GM19351 (cell line): ENCODE data around the gene SPATA16.
"Not testable (repeated sequence)": the region's sequence is repeated elsewhere in the genome, so short reads cannot be mapped to it uniquely, and the experiment has no call there.

Experiments used
- ATAC-seq: cut with Tn5 transposase; IDR thresholded peaks from one replicate; pipeline ENCODE4 v1.9.1; 2021; ENCODE audit warnings: mild to moderate bottlenecking, moderate library complexity; ENCODE audit not compliant: unreplicated experiment

Gene SPATA16

GRCh38 chr3:173140986-173141385 lies at the start of gene SPATA16:
TSS of gene SPATA16 (minus strand) at chr3:173141235. CDS start at chr3:173117731, 23,504 bp downstream.
- ATAC-seq: no peak

GRCh38 chr3:173183022-173183421 lies 42.0 kb upstream of the SPATA16 start:
- ATAC-seq: not testable (repeated sequence)

GRCh38 chr3:173173652-173174051 lies 32.6 kb upstream of the SPATA16 start:
- ATAC-seq: no peak

GRCh38 chr3:173159139-173159538 lies 18.1 kb upstream of the SPATA16 start:
- not testable (repeated sequence) for ATAC-seq

- not testable (repeated sequence) for ATAC-seq
These were observed 15.5 kb upstream of the SPATA16 start for GRCh38 chr3:173156533-173156932.

GRCh38 chr3:173153631-173154030 lies 12.6 kb upstream of the SPATA16 start:
- ATAC-seq: no peak

- ATAC-seq: no peak
These were observed 1.6 kb downstream of the SPATA16 start for GRCh38 chr3:173139420-173139819.

- no peak for ATAC-seq
These were observed 3.0 kb downstream of the SPATA16 start for GRCh38 chr3:173138026-173138425.

GRCh38 chr3:173135059-173135458 lies 6.0 kb downstream of the SPATA16 start:
- no peak for ATAC-seq

GRCh38 chr3:173128633-173129032 lies 12.4 kb downstream of the SPATA16 start:
- ATAC-seq: no peak

- ATAC-seq: no peak
These were observed 29.7 kb downstream of the SPATA16 start for GRCh38 chr3:173111321-173111720.

- no peak for ATAC-seq
These were observed 31.9 kb downstream of the SPATA16 start for GRCh38 chr3:173109143-173109542.

GRCh38 chr3:173103469-173103868 lies 37.6 kb downstream of the SPATA16 start:
- ATAC-seq: no peak

GRCh38 chr3:173098959-173099358 lies 42.1 kb downstream of the SPATA16 start:
- no peak for ATAC-seq

- no peak for ATAC-seq
These were observed 43.8 kb downstream of the SPATA16 start for GRCh38 chr3:173096994-173097785.

- peak; percentile 60 for ATAC-seq
These were observed 44.9 kb downstream of the SPATA16 start for GRCh38 chr3:173096140-173096539.

- no peak for ATAC-seq
These were observed 49.0 kb downstream of the SPATA16 start for GRCh38 chr3:173092038-173092437.

GRCh38 chr3:173090492-173090891 lies 50.5 kb downstream of the SPATA16 start:
- ATAC-seq: no peak

- no peak for ATAC-seq
These were observed 51.8 kb downstream of the SPATA16 start for GRCh38 chr3:173089283-173089682.

- ATAC-seq: no peak
These were observed 62.5 kb downstream of the SPATA16 start for GRCh38 chr3:173078525-173078924.

GRCh38 chr3:173066044-173067004 lies 74.7 kb downstream of the SPATA16 start:
- no peak for ATAC-seq

GRCh38 chr3:173065543-173065981 lies 75.5 kb downstream of the SPATA16 start:
- ATAC-seq: no peak
